ENCODE results near the gene CNTD1.
"Not testable (repeated sequence)": the region's sequence is repeated elsewhere in the genome, so short reads cannot be mapped to it uniquely, and the experiment has no call there.

Gene CNTD1

GRCh38 chr17:42855048-42855596 lies 56.5 kb downstream of the CNTD1 start:
- no peak for TF ChIP-seq CTCF (conservative IDR thresholded peaks at IDR 0.05)
- no peak overlapping the region for H3K27ac ChIP-seq

- H3K27ac ChIP-seq, result not testable (repeated sequence)
Measured at GRCh38 chr17:42856093-42856492, 57.4 kb downstream of the CNTD1 start.

GRCh38 chr17:42856516-42856915 lies 57.9 kb downstream of the CNTD1 start:
- not testable (repeated sequence) for H3K27ac ChIP-seq

DNA sequence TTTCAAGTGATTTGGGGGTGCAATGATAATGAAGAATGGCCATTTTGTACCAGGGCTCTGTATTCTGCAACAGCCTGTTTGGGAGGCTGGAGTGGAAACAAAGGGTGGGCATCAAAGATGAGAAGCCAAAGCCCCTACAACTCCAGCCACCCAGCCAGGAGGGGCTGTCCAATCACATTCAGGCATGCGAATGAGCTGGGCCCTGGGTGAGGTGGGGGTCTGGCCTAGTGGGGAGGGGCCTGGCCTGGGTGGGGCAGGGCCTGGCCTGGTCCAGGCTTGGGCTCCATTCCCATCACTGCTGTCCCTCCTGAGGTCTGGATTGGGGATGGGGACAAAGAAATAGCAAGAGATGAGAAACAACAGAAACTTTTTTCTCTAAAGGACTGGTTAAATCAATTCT lies 58.7 kb downstream of the CNTD1 start:
- TF ChIP-seq CTCF (conservative IDR thresholded peaks at IDR 0.05), result no peak
- H3K27ac ChIP-seq, result no peak overlapping the region

All from VCaP (cell line).